Measurements from ENCODE around the gene PPP1R13L.

PPP1R13L gene

GRCh38 chr19:45443462-45444317, 38.8 kb upstream of the PPP1R13L start (continued):
- TF ChIP-seq, protein P1, sequence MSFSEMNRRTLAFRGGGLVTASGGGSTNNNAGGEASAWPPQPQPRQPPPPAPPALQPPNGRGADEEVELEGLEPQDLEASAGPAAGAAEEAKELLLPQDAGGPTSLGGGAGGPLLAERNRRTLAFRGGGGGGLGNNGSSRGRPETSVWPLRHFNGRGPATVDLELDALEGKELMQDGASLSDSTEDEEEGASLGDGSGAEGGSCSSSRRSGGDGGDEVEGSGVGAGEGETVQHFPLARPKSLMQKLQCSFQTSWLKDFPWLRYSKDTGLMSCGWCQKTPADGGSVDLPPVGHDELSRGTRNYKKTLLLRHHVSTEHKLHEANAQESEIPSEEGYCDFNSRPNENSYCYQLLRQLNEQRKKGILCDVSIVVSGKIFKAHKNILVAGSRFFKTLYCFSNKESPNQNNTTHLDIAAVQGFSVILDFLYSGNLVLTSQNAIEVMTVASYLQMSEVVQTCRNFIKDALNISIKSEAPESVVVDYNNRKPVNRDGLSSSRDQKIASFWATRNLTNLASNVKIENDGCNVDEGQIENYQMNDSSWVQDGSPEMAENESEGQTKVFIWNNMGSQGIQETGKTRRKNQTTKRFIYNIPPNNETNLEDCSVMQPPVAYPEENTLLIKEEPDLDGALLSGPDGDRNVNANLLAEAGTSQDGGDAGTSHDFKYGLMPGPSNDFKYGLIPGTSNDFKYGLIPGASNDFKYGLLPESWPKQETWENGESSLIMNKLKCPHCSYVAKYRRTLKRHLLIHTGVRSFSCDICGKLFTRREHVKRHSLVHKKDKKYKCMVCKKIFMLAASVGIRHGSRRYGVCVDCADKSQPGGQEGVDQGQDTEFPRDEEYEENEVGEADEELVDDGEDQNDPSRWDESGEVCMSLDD (tag by site-specific recombination; IDR thresholded peaks at IDR 0.05): peak; percentile 97
- TF ChIP-seq ZNF112 (tag by site-specific recombination; IDR thresholded peaks at IDR 0.05): no peak
- TF ChIP-seq GLI2 (tag by site-specific recombination; IDR thresholded peaks at IDR 0.05; ENCODE audit: borderline replicate concordance, low read depth): no peak
- TF ChIP-seq SCRT2 (tag by site-specific recombination; IDR thresholded peaks at IDR 0.05): no peak
- no peak for TF ChIP-seq ZNF202 (tag by site-specific recombination; IDR thresholded peaks at IDR 0.05; ENCODE audit: borderline replicate concordance)
- TF ChIP-seq ZNF624 (tag by site-specific recombination; IDR thresholded peaks at IDR 0.05): no peak
- TF ChIP-seq ZNF311 (tag by site-specific recombination; IDR thresholded peaks at IDR 0.05; ENCODE audit: borderline replicate concordance): no peak
- TF ChIP-seq ZNF404 (tag by site-specific recombination; IDR thresholded peaks at IDR 0.05): no peak
- TF ChIP-seq, protein P2, sequence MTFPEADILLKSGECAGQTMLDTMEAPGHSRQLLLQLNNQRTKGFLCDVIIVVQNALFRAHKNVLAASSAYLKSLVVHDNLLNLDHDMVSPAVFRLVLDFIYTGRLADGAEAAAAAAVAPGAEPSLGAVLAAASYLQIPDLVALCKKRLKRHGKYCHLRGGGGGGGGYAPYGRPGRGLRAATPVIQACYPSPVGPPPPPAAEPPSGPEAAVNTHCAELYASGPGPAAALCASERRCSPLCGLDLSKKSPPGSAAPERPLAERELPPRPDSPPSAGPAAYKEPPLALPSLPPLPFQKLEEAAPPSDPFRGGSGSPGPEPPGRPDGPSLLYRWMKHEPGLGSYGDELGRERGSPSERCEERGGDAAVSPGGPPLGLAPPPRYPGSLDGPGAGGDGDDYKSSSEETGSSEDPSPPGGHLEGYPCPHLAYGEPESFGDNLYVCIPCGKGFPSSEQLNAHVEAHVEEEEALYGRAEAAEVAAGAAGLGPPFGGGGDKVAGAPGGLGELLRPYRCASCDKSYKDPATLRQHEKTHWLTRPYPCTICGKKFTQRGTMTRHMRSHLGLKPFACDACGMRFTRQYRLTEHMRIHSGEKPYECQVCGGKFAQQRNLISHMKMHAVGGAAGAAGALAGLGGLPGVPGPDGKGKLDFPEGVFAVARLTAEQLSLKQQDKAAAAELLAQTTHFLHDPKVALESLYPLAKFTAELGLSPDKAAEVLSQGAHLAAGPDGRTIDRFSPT (tag by site-specific recombination; IDR thresholded peaks at IDR 0.05): peak; percentile 71; the same call in 1 of the 2 replicates
- TF ChIP-seq ZNF221 (tag by site-specific recombination; IDR thresholded peaks at IDR 0.05; ENCODE audit: borderline replicate concordance): no peak
- no peak for TF ChIP-seq ZNF521 (tag by site-specific recombination; IDR thresholded peaks at IDR 0.05)
- peak; percentile 72; the same call in 1 of the 2 replicates for TF ChIP-seq ZFP37 (tag by site-specific recombination; IDR thresholded peaks at IDR 0.05)
- TF ChIP-seq TCF7L2 (IDR thresholded peaks at IDR 0.05; ENCODE audit: borderline replicate concordance, low read depth, low read length): no peak
- TF ChIP-seq, protein P3, sequence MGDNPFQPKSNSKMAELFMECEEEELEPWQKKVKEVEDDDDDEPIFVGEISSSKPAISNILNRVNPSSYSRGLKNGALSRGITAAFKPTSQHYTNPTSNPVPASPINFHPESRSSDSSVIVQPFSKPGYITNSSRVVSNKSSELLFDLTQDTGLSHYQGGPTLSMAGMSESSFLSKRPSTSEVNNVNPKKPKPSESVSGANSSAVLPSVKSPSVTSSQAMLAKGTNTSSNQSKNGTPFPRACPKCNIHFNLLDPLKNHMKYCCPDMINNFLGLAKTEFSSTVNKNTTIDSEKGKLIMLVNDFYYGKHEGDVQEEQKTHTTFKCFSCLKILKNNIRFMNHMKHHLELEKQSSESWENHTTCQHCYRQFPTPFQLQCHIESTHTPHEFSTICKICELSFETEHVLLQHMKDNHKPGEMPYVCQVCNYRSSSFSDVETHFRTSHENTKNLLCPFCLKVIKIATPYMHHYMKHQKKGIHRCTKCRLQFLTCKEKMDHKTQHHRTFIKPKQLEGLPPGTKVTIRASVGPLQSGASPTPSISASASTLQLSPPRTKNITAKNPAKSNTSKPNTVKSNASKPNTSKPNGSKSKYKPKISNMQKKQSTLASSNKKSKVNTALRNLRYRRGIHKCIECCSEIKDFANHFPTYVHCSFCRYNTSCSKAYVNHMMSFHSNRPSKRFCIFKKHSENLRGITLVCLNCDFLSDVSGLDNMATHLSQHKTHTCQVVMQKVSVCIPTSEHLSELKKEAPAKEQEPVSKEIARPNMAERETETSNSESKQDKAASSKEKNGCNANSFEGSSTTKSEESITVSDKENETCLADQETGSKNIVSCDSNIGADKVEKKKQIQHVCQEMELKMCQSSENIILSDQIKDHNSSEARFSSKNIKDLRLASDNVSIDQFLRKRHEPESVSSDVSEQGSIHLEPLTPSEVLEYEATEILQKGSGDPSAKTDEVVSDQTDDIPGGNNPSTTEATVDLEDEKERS (tag by site-specific recombination; IDR thresholded peaks at IDR 0.05): 0 out of 2 replicates have a peak, but pooled peaks have one; percentile 41
- TF ChIP-seq ZBTB7A (tag by site-specific recombination; IDR thresholded peaks at IDR 0.05; ENCODE audit: low read depth): no peak
- TF ChIP-seq, protein P4, sequence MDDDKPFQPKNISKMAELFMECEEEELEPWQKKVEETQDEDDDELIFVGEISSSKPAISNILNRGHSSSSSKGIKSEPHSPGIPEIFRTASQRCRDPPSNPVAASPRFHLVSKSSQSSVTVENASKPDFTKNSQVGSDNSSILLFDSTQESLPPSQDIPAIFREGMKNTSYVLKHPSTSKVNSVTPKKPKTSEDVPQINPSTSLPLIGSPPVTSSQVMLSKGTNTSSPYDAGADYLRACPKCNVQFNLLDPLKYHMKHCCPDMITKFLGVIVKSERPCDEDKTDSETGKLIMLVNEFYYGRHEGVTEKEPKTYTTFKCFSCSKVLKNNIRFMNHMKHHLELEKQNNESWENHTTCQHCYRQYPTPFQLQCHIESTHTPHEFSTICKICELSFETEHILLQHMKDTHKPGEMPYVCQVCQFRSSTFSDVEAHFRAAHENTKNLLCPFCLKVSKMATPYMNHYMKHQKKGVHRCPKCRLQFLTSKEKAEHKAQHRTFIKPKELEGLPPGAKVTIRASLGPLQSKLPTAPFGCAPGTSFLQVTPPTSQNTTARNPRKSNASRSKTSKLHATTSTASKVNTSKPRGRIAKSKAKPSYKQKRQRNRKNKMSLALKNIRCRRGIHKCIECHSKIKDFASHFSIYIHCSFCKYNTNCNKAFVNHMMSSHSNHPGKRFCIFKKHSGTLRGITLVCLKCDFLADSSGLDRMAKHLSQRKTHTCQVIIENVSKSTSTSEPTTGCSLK (tag by site-specific recombination; IDR thresholded peaks at IDR 0.05): no peak
- TF ChIP-seq HOXD13 (CRISPR knock-in tag; IDR thresholded peaks at IDR 0.05; ENCODE audit: borderline replicate concordance): no peak
- no peak for TF ChIP-seq ZNF843 (tag by site-specific recombination; IDR thresholded peaks at IDR 0.05)
- TF ChIP-seq ZNF211 (tag by site-specific recombination; IDR thresholded peaks at IDR 0.05; ENCODE audit: low read depth): no peak
- no peak for TF ChIP-seq PBX3 (CRISPR knock-in tag; IDR thresholded peaks at IDR 0.05)
- TF ChIP-seq, protein P5, sequence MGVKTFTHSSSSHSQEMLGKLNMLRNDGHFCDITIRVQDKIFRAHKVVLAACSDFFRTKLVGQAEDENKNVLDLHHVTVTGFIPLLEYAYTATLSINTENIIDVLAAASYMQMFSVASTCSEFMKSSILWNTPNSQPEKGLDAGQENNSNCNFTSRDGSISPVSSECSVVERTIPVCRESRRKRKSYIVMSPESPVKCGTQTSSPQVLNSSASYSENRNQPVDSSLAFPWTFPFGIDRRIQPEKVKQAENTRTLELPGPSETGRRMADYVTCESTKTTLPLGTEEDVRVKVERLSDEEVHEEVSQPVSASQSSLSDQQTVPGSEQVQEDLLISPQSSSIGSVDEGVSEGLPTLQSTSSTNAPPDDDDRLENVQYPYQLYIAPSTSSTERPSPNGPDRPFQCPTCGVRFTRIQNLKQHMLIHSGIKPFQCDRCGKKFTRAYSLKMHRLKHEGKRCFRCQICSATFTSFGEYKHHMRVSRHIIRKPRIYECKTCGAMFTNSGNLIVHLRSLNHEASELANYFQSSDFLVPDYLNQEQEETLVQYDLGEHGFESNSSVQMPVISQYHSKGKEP (tag by site-specific recombination; IDR thresholded peaks at IDR 0.05): no peak; the same call in 1 of the 2 replicates
- no peak for TF ChIP-seq ZNF654 (tag by site-specific recombination; IDR thresholded peaks at IDR 0.05; ENCODE audit: low read depth)
- no peak for TF ChIP-seq ZNF175 (tag by site-specific recombination; IDR thresholded peaks at IDR 0.05)
- TF ChIP-seq KLF10 (tag by site-specific recombination; IDR thresholded peaks at IDR 0.05): peak; percentile 93
- TF ChIP-seq ZNF791 (tag by site-specific recombination; IDR thresholded peaks at IDR 0.05): no peak

Data from HEK293 (cell line).